GM23338 (cell line): Measurements from ENCODE around the gene CEP350.

Source experiments
- CREB1 ChIP-seq: fragments of 250-450 bp; sonication (Bioruptor Pico); IDR thresholded peaks from 2 replicates; pipeline ENCODE4 v1.5.0; 2020; ENCODE audit warnings: low read depth, mild to moderate bottlenecking, moderate library complexity
- CTCF ChIP-seq, 2 experiments: fragments of 200-600 bp in 1 of 2; sonication (generic) in 1 of 2; conservative IDR thresholded peaks; 2 replicates each; pipeline versions ENCODE4 v1.5.1 to v1.6.1; 2016 to 2017; ENCODE audit warnings: antibody characterized with exemption in 2 of 2, low read depth in 2 of 2, mild to moderate bottlenecking in 2 of 2, moderate library complexity in 1 of 2
- ETS1 ChIP-seq: IDR thresholded peaks from 2 replicates; pipeline ENCODE4 v1.6.1; 2016; ENCODE audit warnings: antibody characterized with exemption
- EZH2 ChIP-seq: fragments of 200-600 bp; sonication (generic); IDR thresholded peaks from one replicate; pipeline ENCODE4 v1.8.0; 2017; ENCODE audit warnings: antibody characterized with exemption, mild to moderate bottlenecking, low read depth; ENCODE audit not compliant: unreplicated experiment
- EZH2phosphoT487 ChIP-seq: fragments of 200-600 bp; sonication (generic); IDR thresholded peaks from one replicate; pipeline ENCODE4 v1.8.1; 2018; ENCODE audit warnings: antibody characterized with exemption; ENCODE audit not compliant: unreplicated experiment
- JUNB ChIP-seq: IDR thresholded peaks from one replicate; pipeline ENCODE4 v1.6.1; 2016; ENCODE audit warnings: antibody characterized with exemption; ENCODE audit not compliant: unreplicated experiment
- NANOG ChIP-seq: IDR thresholded peaks from 2 replicates; pipeline ENCODE4 v1.6.1; 2016; ENCODE audit warnings: antibody characterized with exemption, borderline replicate concordance
- POLR2AphosphoS5 ChIP-seq: IDR thresholded peaks from 2 replicates; pipeline ENCODE4 v1.6.1; 2016; ENCODE audit warnings: antibody characterized with exemption, low read depth
- REST ChIP-seq: IDR thresholded peaks from one replicate; pipeline ENCODE4 v1.6.1; 2018; ENCODE audit warnings: antibody characterized with exemption; ENCODE audit not compliant: unreplicated experiment
- STAT1 ChIP-seq: IDR thresholded peaks from one replicate; pipeline ENCODE4 v1.6.1; 2016; ENCODE audit warnings: antibody characterized with exemption; ENCODE audit not compliant: unreplicated experiment
- ZNF114 ChIP-seq: fragments of 250-450 bp; sonication (Bioruptor Pico); IDR thresholded peaks from 2 replicates; pipeline ENCODE4 v1.5.0; 2020; ENCODE audit warnings: mild to moderate bottlenecking, moderate library complexity
- ZNF331 ChIP-seq: fragments of 250-450 bp; sonication (Bioruptor Pico); IDR thresholded peaks from 2 replicates; pipeline ENCODE4 v1.5.0; 2020; ENCODE audit warnings: low read depth, mild to moderate bottlenecking, moderate library complexity
- ZNF462 ChIP-seq: fragments of 250-450 bp; sonication (Bioruptor Pico); IDR thresholded peaks from 2 replicates; pipeline ENCODE4 v1.5.0; 2020; ENCODE audit warnings: mild to moderate bottlenecking, moderate library complexity

- TF ChIP-seq REST (no peak), CTCF (conservative IDR thresholded peaks at IDR 0.05; ENCODE audit: low read depth in 2 of 2) (no peak), EZH2phosphoT487 (no peak), EZH2 (no peak), POLR2AphosphoS5 (no peak), STAT1 (no peak), CREB1 (CRISPR knock-in tag) (no peak), JUNB (no peak), ETS1 (no peak), NANOG (no peak), ZNF462 (no peak), ZNF114 (CRISPR knock-in tag) (no peak), ZNF331 (CRISPR knock-in tag) (no peak)
Observed at GRCh38 chr1:179968284-179968993, 13.8 kb downstream of the CEP350 start.
